Stimulated activated CD4-positive, alpha-beta T cell treated with anti-CD3 and anti-CD28 coated beads, TNF-alpha, amount 100 ng/mL, for 4 hours (primary cell): ENCODE data around the gene CTDSP2.
"Not testable (repeated sequence)": the region's sequence is repeated elsewhere in the genome, so short reads cannot be mapped to it uniquely, and the experiment has no call there.

ENCODE experiments used
- DNase-seq, 3 experiments: peaks; one replicate each; pipeline ENCODE4 v3.0.0-alpha.2; 2020; ENCODE audit warnings: low read depth in 3 of 3

The CTDSP2 gene

GRCh38 chr12:57846577-57847319 is at the start of gene CTDSP2:
Gene CTDSP2, minus strand, starts transcription at chr12:57846729. Its CDS starts 294 bp downstream, at chr12:57846435.
- peak; percentile 75 to 83 (median 77) for DNase-seq

- no peak for DNase-seq
These were observed 49.5 kb upstream of the CTDSP2 start for GRCh38 chr12:57896115-57896433.

GRCh38 chr12:57895389-57896114 is 49.0 kb upstream of the CTDSP2 start:
- no peak for DNase-seq

GRCh38 chr12:57894399-57895292 is 48.1 kb upstream of the CTDSP2 start:
- no peak for DNase-seq

- DNase-seq: no peak
These were observed 47.2 kb upstream of the CTDSP2 start for GRCh38 chr12:57893431-57894353.

GRCh38 chr12:57892232-57892972 is 45.9 kb upstream of the CTDSP2 start:
- no peak for DNase-seq

GRCh38 chr12:57891542-57892228 is 45.2 kb upstream of the CTDSP2 start:
- no peak for DNase-seq

- DNase-seq: no peak
These were observed 43.9 kb upstream of the CTDSP2 start for GRCh38 chr12:57890191-57891115.

GRCh38 chr12:57889500-57889989 is 43.0 kb upstream of the CTDSP2 start:
- DNase-seq: no peak

GRCh38 chr12:57888409-57889157 is 42.1 kb upstream of the CTDSP2 start:
- DNase-seq: no peak

GRCh38 chr12:57887631-57888408 is 41.3 kb upstream of the CTDSP2 start:
- no peak for DNase-seq

GRCh38 chr12:57886964-57887363 is 40.4 kb upstream of the CTDSP2 start:
- not testable (repeated sequence) for DNase-seq

GRCh38 chr12:57886542-57886941 is 40.0 kb upstream of the CTDSP2 start:
- no peak for DNase-seq

- DNase-seq: no peak
These were observed 38.7 kb upstream of the CTDSP2 start for GRCh38 chr12:57885207-57885606.

- no peak for DNase-seq
These were observed 37.2 kb upstream of the CTDSP2 start for GRCh38 chr12:57883700-57884099.

GRCh38 chr12:57883057-57883456 is 36.5 kb upstream of the CTDSP2 start:
- DNase-seq: no peak

- no peak for DNase-seq
These were observed 36.0 kb upstream of the CTDSP2 start for GRCh38 chr12:57882575-57882974.
